GM18502 (cell line): ENCODE data around the gene LAMA4.

Source experiments
- ATAC-seq: cut with Tn5 transposase; IDR thresholded peaks from one replicate; pipeline ENCODE4 v1.9.1; 2021; ENCODE audit warnings: mild to moderate bottlenecking; ENCODE audit not compliant: unreplicated experiment, poor library complexity

The LAMA4 gene

DNA sequence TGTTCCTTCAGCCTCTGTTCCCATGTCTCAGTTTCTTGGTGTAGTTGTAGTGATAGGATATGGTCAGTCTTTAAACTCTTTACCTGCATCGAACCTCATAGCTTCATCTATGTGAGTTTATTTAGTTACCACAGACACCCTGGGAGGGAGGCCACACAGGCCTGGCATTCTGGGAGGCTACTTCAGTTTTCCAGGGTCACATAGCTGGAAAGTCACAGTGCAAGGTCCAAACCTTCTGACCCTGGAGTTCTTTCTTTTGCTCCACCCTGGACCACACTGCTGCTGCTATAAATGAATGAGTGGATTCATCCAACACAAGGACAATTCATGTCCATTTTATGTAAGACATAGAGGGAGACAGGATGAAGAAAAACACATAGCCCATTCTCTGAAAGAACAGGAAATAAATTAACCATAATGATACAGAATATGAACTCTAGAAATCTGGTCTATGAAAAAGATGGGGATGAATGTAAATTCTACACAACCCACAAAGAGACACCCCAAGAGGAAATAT is 60.8 kb downstream of the LAMA4 start:
- ATAC-seq: no peak

DNA sequence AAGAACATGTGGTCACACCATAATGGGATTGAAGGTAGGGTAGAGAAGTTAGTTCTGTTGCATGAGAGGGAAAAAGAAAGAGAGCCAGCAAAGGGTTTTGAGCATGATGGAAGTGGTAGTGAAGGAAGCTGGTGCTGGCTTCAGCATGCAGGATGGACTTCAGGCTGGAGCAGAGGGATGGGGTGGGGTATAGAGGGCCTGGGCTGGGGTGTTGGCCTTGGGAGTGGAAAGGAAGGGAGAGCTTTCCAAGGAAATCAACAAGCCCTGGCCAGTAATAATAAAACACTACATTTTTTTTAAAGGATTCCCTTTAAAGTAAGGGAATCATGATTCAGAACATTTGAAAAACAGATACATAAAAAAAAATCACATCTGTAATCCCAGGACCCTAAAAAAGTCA is 61.2 kb downstream of the LAMA4 start:
- no peak for ATAC-seq

GRCh38 chr6:112191509-112192020 is 62.8 kb downstream of the LAMA4 start:
- no peak for ATAC-seq

GRCh38 chr6:112190164-112190563 is 64.2 kb downstream of the LAMA4 start:
- ATAC-seq: no peak

- ATAC-seq: no peak
These were observed 64.9 kb downstream of the LAMA4 start for GRCh38 chr6:112189494-112189893.

DNA sequence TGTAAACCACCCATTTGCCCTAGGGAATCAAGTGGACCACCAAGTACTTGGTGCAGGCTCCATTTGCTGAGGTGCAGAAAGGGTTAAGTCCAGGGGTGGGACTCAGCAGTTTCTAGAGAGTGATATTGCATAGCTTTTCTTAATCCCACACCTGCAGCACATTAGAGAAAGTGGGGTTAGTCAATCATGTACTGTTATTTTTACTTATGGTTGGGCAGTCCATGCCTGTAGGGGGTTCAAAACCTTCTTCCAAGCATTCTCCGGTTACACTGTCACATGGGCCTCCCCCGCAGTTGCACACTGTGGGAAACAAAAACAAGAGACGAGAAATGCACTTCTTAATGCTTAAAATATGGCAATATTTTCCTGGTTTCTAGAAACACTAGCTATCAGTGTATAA is 65.5 kb downstream of the LAMA4 start:
- no peak for ATAC-seq

DNA sequence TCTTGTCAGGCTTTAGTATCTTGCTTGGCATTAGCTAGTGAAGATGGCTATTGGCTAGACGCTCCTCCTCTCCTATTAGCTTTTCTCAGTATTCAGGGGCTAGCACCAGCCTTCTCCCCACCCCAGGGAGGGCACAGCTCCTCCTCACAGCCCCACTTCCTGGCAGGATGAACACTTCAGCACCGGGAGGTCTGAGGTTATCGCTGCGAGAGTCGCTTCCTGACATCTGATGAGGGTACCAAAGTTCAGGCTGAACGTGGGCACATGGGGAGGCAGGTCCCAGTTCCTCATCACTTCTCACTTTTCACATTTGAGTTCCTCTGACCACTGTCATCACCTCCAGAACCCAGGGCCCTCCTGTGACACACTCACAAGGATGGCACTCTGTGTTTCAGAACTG is 66.6 kb downstream of the LAMA4 start:
- no peak for ATAC-seq

DNA sequence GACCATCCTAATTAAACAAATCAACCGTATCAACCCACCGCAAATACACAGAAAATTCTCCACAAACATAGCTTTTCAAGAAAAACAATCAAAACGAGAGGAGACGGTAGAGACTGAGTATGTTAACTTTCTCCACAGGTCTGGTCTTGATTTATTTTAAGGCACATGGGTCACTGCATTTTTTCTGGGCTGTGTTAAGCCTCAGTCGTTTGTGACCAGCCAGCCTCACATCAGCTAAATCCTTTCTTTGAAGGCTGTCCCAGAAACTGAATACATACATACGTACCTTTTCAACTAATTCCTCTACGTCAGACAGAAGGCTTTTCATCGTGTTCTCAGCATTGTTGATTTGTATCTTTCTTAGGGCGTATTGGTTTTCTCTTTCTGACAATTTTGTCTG is 69.4 kb downstream of the LAMA4 start:
- no peak for ATAC-seq

GRCh38 chr6:112183271-112183671 is 71.1 kb downstream of the LAMA4 start:
- no peak for ATAC-seq

- no peak for ATAC-seq
These were observed 73.2 kb downstream of the LAMA4 start for GRCh38 chr6:112181130-112181529.

DNA sequence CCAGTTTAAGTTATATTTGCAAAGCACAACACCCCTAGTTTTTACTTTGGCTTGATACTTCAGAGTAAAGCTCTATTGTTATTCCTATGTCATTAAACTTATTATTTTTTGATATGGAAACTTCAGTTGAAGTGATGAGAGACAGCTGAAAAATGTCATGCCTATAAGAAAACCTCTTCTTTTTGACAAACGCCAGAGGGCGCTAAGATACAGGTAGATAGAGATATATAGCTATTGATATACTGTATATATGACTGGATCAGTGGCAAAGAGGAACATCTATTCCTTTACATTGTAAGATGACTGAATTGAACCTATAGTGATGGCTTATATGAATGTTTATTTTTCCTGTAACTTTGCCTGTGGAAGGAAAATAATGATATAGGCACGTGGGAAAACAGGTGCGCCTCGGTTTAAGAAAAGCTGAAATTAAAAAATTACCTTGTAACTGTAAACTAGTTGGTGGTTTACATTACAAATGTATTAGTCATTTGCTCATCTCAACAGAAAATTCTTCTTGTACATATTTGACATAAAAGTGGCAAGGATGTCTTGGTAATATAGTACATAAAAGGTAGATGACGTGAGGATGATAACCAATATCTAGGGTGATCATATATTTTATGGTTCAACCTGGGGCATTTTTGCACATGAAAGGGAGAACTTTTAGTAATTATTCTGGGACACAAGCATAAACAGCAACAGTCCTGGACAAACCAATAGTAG is 74.1 kb downstream of the LAMA4 start:
- peak; percentile 91 for ATAC-seq

- no peak for ATAC-seq
These were observed 74.7 kb downstream of the LAMA4 start for GRCh38 chr6:112179631-112180030.

DNA sequence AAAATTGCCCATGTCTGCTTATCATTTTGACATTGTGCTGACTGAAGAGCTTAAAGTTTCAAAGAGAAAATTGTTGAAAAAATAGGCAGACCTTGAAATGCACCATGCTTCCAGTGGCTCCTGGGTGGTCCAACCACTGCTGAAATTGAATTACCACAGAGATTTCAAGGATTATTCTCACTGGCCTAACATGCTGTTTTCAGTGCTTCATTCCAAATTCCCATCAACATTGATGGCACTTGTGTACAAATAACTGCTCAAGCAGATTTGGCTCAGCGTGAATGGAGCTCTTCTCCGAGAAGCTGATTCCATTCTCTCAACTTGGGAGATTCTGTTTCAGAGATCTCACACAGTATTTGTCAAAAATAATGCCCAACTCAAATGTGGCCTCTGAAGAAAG is 75.5 kb downstream of the LAMA4 start:
- ATAC-seq: no peak

- ATAC-seq: no peak
These were observed 77.3 kb downstream of the LAMA4 start for GRCh38 chr6:112177092-112177491.

DNA sequence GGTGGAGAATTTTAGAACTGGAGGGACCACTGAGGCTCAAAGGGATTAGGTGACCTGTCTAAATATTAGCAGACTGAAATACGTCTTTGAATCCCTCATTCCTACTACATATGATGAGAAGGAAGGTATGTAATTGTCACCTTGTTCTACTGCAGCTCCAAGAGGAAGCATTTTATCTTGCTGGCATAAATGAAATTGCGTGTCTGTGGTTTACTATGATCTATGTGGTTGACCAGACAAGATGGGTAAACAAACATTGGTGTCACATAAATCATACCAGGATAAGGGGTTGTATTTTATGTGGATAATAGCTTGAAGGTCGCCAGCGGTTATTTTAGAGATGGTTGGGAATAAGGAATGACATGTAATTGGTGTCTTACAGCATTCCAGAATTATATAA is 78.2 kb downstream of the LAMA4 start:
- ATAC-seq: no peak

DNA sequence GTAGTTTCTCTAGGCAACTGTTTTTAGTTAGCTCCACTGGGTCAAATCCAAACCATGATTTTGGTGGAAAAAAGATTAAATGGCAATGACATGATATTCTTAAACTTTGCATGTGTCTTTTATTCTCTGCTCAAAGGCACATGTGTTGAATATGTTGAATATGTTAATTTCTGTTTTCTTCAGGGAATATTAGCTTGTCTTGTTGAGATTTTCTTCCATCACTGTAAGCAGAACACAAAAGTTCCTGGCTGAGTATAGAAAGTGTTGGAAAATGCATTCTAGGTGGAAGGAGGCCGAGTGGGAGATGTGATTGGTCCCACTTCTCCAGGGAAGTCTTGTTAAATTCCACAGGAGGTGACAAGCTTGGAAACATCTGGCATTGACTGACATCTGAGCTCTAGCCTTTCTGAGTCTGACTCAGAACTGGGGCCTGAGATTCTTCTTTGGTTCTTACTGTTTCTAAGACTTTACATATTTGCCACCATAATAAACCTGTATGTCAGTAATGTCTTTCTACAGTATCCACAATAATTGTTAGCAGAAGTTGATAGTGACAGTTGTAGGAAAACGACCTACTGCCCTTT is 81.1 kb downstream of the LAMA4 start:
- no peak for ATAC-seq

DNA sequence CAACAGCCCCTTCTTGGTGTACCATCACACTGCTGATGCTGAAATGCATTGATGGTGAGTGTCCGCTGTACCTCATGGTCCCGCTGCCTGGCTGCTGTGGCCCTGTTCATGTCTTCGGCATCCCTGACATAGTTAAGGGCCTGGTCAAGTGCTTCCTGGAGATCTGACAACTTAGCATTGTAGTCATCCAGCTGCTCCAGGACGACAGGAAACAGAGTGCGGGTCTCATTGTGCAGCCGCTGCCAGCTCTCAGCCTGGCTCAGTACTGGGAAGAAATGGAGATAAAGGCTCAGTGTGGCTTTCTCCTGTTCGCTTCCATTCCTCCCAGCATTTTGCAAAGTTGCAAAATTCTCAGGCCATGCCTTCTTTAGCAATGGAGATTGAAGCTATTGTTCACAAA is 81.8 kb downstream of the LAMA4 start:
- ATAC-seq: no peak

GRCh38 chr6:112169541-112169940 is 84.8 kb downstream of the LAMA4 start:
- no peak for ATAC-seq

DNA sequence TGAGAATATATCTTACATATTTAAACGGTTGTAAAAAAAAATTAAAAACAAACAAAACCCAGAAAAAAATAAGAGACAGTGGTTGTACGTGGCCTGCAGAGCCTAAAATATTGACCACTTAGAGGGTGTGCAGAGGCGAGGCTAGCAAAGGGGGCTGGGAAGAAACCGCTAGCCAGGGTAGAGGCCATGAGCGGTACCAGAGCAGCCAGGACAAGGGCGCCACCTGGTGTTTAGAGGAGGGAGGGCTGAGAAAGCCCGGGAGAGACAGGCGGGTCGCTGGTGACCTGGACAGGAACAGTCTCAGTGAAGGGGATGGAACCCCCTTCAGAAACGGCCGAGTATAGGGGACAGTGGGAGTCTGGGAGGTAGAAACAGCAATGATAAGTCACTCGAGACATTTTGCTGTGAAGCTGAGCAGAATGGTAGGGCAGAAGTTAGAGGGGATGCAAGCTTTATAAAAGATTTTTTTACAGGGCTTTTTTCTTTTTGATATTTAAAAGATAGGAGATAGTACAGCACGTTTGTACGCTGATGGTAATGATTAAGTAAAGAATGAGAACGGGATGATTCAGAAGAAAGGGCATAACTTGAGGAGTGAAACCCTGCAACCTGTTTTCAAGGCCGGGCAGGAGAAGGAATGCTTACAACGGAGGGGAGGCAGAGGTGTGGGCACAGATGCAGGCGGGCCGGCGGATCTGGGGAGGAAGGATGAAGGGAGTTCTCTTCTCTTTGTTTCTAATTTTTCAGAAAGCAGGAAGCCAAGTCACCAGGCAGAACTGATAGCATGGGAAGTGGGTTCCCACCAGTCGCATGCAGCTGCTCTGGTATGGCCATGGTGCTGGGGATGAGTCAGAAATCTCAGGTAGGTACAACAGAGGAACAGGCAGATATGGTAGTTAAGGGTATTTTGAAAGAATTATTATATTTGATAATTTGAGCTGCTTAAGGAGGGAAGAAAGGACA is 90.8 kb downstream of the LAMA4 start:
- peak; percentile 99 for ATAC-seq

GRCh38 chr6:112160745-112161144 is 93.6 kb downstream of the LAMA4 start:
- ATAC-seq: no peak

GRCh38 chr6:112156668-112157067 is 97.7 kb downstream of the LAMA4 start:
- no peak for ATAC-seq
